T-cell (primary cell): ENCODE data around the gene ANKRD22. TPM values are rescaled to one million over a fixed set of nuclear protein-coding genes. Genes with fewer than 3 reads are reported as not detected.

Source experiments
- ATAC-seq, 4 experiments: fragments of 200-7000 bp in 3 of 4; fragments of 150-1000 bp in 1 of 4; cut with Tn5 transposase; replicated peaks in 1 of 4; 1 replicate in 3 of 4; 2 replicates in 1 of 4; pipeline ENCODE4 v1.10.0; 2021; ENCODE audit warnings: moderate library complexity in 3 of 4, mild to moderate bottlenecking in 2 of 4, moderate number of reproducible peaks in 1 of 4
- CTCF ChIA-PET, 2 donors: fragments of 300-600 bp; sonication (Branson Sonifier 250); formaldehyde crosslinking; loops; one replicate each; lab custom pipeline; 2022; ENCODE audit warnings: antibody characterized with exemption in 2 of 2; lab: Charles Lee
- POLR2A ChIA-PET, 2 donors: fragments of 300-600 bp; sonication (Branson Sonifier 250); formaldehyde crosslinking; loops; one replicate each; lab custom pipeline; 2022; ENCODE audit warnings: antibody characterized with exemption in 2 of 2; lab: Charles Lee
- DNase-seq, 35 experiments: peaks; one replicate each; pipeline versions ENCODE4 v3.0.0 to v3.0.0-alpha.2; 2013 to 2023
- H3K27ac ChIP-seq: one replicate; pipeline ENCODE4 v1.5.1; 2013; ENCODE audit warnings: low read length
- H3K27me3 ChIP-seq, 2 experiments: replicated peaks in 1 of 2; 1 replicate in 1 of 2; 2 replicates in 1 of 2; pipeline versions ENCODE4 v1.6.1 to v1.7.0; 2013; ENCODE audit warnings: low read length in 1 of 2, mixed read lengths in 1 of 2; ENCODE audit not compliant: control insufficient read depth in 2 of 2, insufficient read depth in 2 of 2; ENCODE audit errors: extremely low read depth in 1 of 2
- H3K36me3 ChIP-seq, 2 donors: 1 replicate in 1 of 2; 2 replicates in 1 of 2; pipeline versions ENCODE4 v1.6.1 to v1.7.0; 2013; ENCODE audit warnings: low read length in 1 of 2; ENCODE audit not compliant: control insufficient read depth in 2 of 2, insufficient read depth in 1 of 2; ENCODE audit errors: extremely low read depth in 1 of 2
- H3K4me1 ChIP-seq, 2 experiments: 1 replicate in 1 of 2; 2 replicates in 1 of 2; pipeline versions ENCODE4 v1.6.1 to v1.7.0; 2013; ENCODE audit warnings: low read length in 2 of 2, mixed read lengths in 1 of 2; ENCODE audit not compliant: insufficient read depth in 2 of 2, control insufficient read depth in 1 of 2; ENCODE audit errors: extremely low read depth in 1 of 2
- H3K4me3 ChIP-seq, 2 donors: 1 replicate in 1 of 2; 2 replicates in 1 of 2; pipeline versions ENCODE4 v1.5.1 to v1.7.0; 2013; ENCODE audit warnings: mild to moderate bottlenecking in 2 of 2, low read length in 1 of 2, moderate library complexity in 1 of 2; ENCODE audit not compliant: control insufficient read depth in 1 of 2; ENCODE audit errors: extremely low read depth in 1 of 2
- H3K9me3 ChIP-seq: 2 replicates; pipeline ENCODE4 v1.7.0; 2013
- H3K27ac Mint-ChIP-seq, 2 donors: one replicate each; pipeline ENCODE4 v1.8.0; 2020 to 2021; ENCODE audit warnings: mild to moderate bottlenecking in 2 of 2, mixed read lengths in 2 of 2
- H3K27me3 Mint-ChIP-seq, 2 donors: one replicate each; pipeline ENCODE4 v1.8.0; 2021 to 2022; ENCODE audit warnings: mixed read lengths in 2 of 2
- H3K36me3 Mint-ChIP-seq: one replicate; pipeline ENCODE4 v1.8.0; 2021; ENCODE audit warnings: mixed read lengths
- H3K4me1 Mint-ChIP-seq, 3 donors: one replicate each; pipeline ENCODE4 v1.8.0; 2020 to 2022; ENCODE audit warnings: mixed read lengths in 3 of 3, mild to moderate bottlenecking in 1 of 3
- H3K4me3 Mint-ChIP-seq, 3 donors: one replicate each; pipeline ENCODE4 v1.8.0; 2020 to 2022; ENCODE audit warnings: mild to moderate bottlenecking in 3 of 3, mixed read lengths in 3 of 3, moderate library complexity in 3 of 3
- H3K9me3 Mint-ChIP-seq, 3 donors: one replicate each; pipeline ENCODE4 v1.8.0; 2020 to 2022; ENCODE audit warnings: mixed read lengths in 3 of 3
- WGBS: methylation state at CpG from one replicate; pipeline ENCODE4 v1.1.5; 2013; ENCODE audit warnings: missing lambda C conversion rate; ENCODE audit not compliant: insufficient coverage; 5-methylcytosine and 5-hydroxymethylcytosine counted together
- total RNA-seq, 35 experiments: library from RNA in 6 of 35; stranded (reverse) in 6 of 35; fragments of 120-200 nt in 1 of 35; gene quantifications; one replicate each; pipeline versions ENCODE4 v1.2.1 to v1.2.4 and lab custom pipeline; 2013 to 2026

ANKRD22 gene
- total RNA-seq, 5 donors from 2014 or later (not counting 1 experiment from before 2014, with no cell fraction given), result not detected

DNA sequence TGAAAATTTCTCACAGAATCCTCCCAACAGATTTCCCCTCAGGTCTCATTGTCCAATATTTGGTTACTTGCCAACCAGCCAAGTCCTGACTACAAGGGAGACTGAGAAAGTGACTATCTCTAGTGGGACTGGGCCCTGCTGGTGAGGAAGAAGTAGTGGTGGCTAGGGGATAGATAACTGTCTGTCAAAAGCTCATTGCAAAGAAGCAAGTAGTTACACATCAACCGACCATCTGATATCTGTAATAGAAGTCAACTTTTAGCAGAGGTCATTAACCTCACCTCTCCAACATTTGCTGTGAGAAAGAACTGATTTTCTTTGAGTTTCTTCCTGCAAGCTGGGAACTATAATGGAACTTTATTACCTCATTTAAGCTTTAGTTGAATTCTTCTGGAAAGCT lies 43.6 kb upstream of the ANKRD22 start:
- H3K4me1 Mint-ChIP-seq, result peaks cover 57 to 74% (median 71%) of the 10 kb centered on the region in 3 donors

DNA sequence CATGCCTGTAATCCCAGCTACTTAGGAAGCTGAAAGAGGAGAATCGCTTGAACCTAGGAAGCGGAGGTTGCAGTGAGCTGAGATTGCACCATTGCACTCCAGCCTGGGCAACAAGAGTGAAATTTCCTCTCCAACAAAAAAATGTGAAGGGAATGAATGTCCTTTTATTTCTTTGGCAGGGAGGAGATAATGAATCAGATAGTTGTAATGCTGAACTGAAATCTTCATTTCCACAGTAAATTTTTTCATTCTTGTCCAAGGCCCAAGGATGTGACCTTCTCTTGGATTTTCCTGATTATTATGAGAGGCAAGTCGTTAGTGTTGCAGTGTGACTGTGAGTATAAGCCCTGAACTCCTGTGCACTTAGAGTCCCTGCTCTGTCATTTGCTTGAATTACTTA lies 42.0 kb upstream of the ANKRD22 start:
- Mint-ChIP-seq H3K9me3 (no peaks in the 10 kb centered on the region), H3K27me3 (no peaks in the 10 kb centered on the region), H3K4me1 (peaks cover 65 to 77% (median 74%) of the 10 kb centered on the region in 3 donors), H3K36me3 (peaks cover 3% of the 10 kb centered on the region), H3K4me3 (no peak overlapping the region), H3K27ac (no peak overlapping the region)
- Histone ChIP-seq H3K36me3 (no peaks in the 10 kb centered on the region), H3K4me1 (peaks cover 8 to 13% of the 10 kb centered on the region in 2 experiments), H3K27ac (no peak overlapping the region), H3K9me3 (no peaks in the 10 kb centered on the region), H3K4me3 (no peak overlapping the region), H3K27me3 (no peaks in the 10 kb centered on the region)
- ATAC-seq (no peak), DNase-seq (no peak)
- no CpG with 5 or more reads among the region's 3 CpGs for WGBS
- ChIA-PET CTCF (interaction anchor here in 1 of 2 donors (0.6 kb wide), 1 partner anchor 24 kb away, joined by 3 read pairs; no protein-coding TSS in a partner anchor), POLR2A (interaction anchor here in 1 of 2 donors (1.0 kb wide), 1 partner anchor 10 kb away, joined by 3 read pairs; no protein-coding TSS in a partner anchor)

More for the DNA sequence above, 43.6 kb upstream of the ANKRD22 start:
- Histone ChIP-seq H3K9me3 (no peaks in the 10 kb centered on the region), H3K27ac (no peak overlapping the region), H3K4me3 (no peak overlapping the region), H3K36me3 (peaks cover 0 to 2% of the 10 kb centered on the region in 2 donors), H3K4me1 (peaks cover 6 to 13% of the 10 kb centered on the region in 2 experiments), H3K27me3 (no peaks in the 10 kb centered on the region)
- Mint-ChIP-seq H3K4me3 (no peak overlapping the region), H3K9me3 (no peaks in the 10 kb centered on the region), H3K27ac (no peak overlapping the region), H3K36me3 (peaks cover 8% of the 10 kb centered on the region), H3K27me3 (no peaks in the 10 kb centered on the region)
- WGBS, result no CpG with 5 or more reads among the region's 1 CpG
- DNase-seq (no peak), ATAC-seq (no peak)
- CTCF ChIA-PET, result interaction anchor here (0.6 to 1.7 kb wide), 6 partner anchors 10 to 84 kb away, joined by 3 to 4 read pairs (median 3); partner anchors contain the start of gene STAMBPL1 (in 1 of the 2)
- POLR2A ChIA-PET, result interaction anchor here (0.9 to 1.3 kb wide), 2 partner anchors 11 to 18 kb away, joined by 3 to 4 read pairs; no protein-coding TSS in a partner anchor

- no peak overlapping the region for H3K27ac ChIP-seq
- no CpG with 5 or more reads among the region's 2 CpGs for WGBS
- H3K4me3 ChIP-seq, result no peak overlapping the region
- CTCF ChIA-PET, result interaction anchor here in 1 of 2 donors (1.4 kb wide), 1 partner anchor 56 kb away, joined by 4 read pairs; no protein-coding TSS in a partner anchor
- H3K9me3 ChIP-seq, result no peaks in the 10 kb centered on the region
- no peak for ATAC-seq
- no peak overlapping the region for H3K4me3 Mint-ChIP-seq
- POLR2A ChIA-PET, result interaction anchor here (0.5 to 1.1 kb wide), 2 partner anchors 8 to 88 kb away, joined by 3 read pairs; no protein-coding TSS in a partner anchor
- H3K36me3 ChIP-seq, result no peaks in the 10 kb centered on the region
- peaks cover 12 to 19% of the 10 kb centered on the region in 2 experiments for H3K4me1 ChIP-seq
- DNase-seq, result no peak
- peaks cover 69 to 81% (median 76%) of the 10 kb centered on the region in 3 donors for H3K4me1 Mint-ChIP-seq
- no peaks in the 10 kb centered on the region for H3K27me3 Mint-ChIP-seq
- no peaks in the 10 kb centered on the region for H3K9me3 Mint-ChIP-seq
- no peaks in the 10 kb centered on the region for H3K27me3 ChIP-seq
- peaks cover 3% of the 10 kb centered on the region for H3K36me3 Mint-ChIP-seq
- H3K27ac Mint-ChIP-seq, result no peak overlapping the region
These were observed 40.8 kb upstream of the ANKRD22 start for GRCh38 chr10:88892222-88892967.

DNA sequence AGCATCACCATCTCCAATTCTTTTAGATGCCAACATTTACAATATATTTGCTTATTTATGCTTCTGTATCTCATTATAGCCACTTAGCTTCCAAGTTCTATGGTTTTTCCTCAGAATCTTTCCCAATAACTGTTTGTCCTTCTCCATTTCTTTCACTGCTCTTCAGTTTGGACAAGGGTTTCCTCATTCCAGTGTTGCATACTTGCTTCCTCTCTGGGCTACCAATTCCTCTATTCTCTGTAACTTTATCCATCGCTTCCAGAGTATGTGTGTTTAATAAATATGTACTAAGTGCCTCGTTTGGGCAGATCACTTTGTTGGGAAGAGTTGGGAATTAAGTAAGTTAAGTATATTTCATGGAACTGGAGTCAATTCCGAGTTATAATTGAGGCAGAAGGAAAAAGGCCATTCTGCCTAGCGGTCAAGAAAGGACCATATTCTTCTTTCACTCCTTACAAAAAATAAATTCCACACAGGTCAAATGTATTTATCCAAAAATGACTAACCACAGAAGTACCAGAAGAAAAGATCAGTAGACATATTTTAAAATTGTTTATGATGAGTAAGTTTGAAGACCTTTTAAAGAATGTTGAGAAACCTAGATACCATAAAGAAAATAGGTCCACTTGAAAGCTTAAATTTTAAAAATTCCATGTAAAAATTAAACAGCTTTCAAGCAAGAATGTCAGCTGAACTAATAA lies 39.2 kb upstream of the ANKRD22 start:
- H3K36me3 Mint-ChIP-seq, result no peaks in the 10 kb centered on the region
- no peaks in the 10 kb centered on the region for H3K9me3 ChIP-seq
- no peaks in the 10 kb centered on the region for H3K27me3 ChIP-seq
- POLR2A ChIA-PET, result no interaction called here
- ATAC-seq (no peak), DNase-seq (no peak)
- H3K36me3 ChIP-seq, result no peaks in the 10 kb centered on the region
- peaks cover 18 to 19% of the 10 kb centered on the region in 2 experiments for H3K4me1 ChIP-seq
- CTCF ChIA-PET, result no interaction called here
- H3K27ac ChIP-seq, result no peak overlapping the region
- H3K27me3 Mint-ChIP-seq, result no peaks in the 10 kb centered on the region
- H3K4me1 Mint-ChIP-seq, result peaks cover 61 to 81% (median 72%) of the 10 kb centered on the region in 3 donors
- H3K27ac Mint-ChIP-seq, result no peak overlapping the region
- no peak overlapping the region for H3K4me3 Mint-ChIP-seq
- H3K9me3 Mint-ChIP-seq, result no peaks in the 10 kb centered on the region
- H3K4me3 ChIP-seq, result no peak overlapping the region
- whole genome bisulfite sequencing, result no CpG with 5 or more reads among the region's 4 CpGs

- ATAC-seq (no peak), DNase-seq (no peak)
- Mint-ChIP-seq H3K9me3 (no peaks in the 10 kb centered on the region), H3K36me3 (no peaks in the 10 kb centered on the region), H3K4me1 (peaks cover 72 to 83% (median 75%) of the 10 kb centered on the region in 3 donors), H3K4me3 (peak overlapping the region in 1 of 3 donors; percentile 21), H3K27ac (no peak overlapping the region), H3K27me3 (no peaks in the 10 kb centered on the region)
- no peaks in the 10 kb centered on the region for H3K9me3 ChIP-seq
- ChIA-PET CTCF (interaction anchor here in 1 of 2 donors (1.5 kb wide), 1 partner anchor 54 kb away, joined by 5 read pairs; no protein-coding TSS in a partner anchor), POLR2A (no interaction called here)
- no peak overlapping the region for H3K4me3 ChIP-seq
- 86% methylated on average over 1 of the region's 1 CpG for WGBS
- H3K27ac ChIP-seq, result no peak overlapping the region
- H3K4me1 ChIP-seq, result peaks cover 18 to 22% of the 10 kb centered on the region in 2 experiments
- H3K27me3 ChIP-seq, result no peaks in the 10 kb centered on the region
- H3K36me3 ChIP-seq, result no peaks in the 10 kb centered on the region
These were observed 38.1 kb upstream of the ANKRD22 start for GRCh38 chr10:88889559-88890337.
